GM18861 (cell line): Measurements from ENCODE around the gene ZFP90.

Experiments used
- ATAC-seq: cut with Tn5 transposase; IDR thresholded peaks from one replicate; pipeline ENCODE4 v1.9.1; 2021; ENCODE audit not compliant: unreplicated experiment

The ZFP90 gene

DNA sequence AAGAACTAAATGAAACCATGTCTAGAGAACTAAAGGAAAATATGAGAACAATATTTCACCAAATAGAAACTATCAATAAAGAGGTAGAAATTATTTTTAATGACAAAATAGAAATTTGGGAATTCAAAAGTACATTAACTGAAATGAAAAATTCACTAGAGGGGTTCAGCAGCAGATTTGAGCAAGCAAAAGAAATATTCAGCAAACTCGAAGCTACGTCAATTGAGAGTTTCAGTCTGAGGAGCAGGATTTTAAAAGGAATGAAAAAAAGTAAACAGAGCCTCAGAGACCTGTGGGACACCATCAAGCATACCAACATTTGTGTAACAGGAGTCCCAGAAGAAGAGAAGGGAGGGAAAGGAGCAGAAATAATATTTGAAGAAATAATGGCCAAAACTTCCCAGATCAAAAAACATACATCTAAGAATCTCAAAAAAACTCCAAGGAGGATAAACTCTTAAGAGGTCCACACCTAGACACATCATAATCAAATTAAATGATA is 38.3 kb downstream of the ZFP90 start:
- ATAC-seq = no peak

GRCh38 chr16:68590201-68590994 is 51.3 kb downstream of the ZFP90 start:
- ATAC-seq = no peak

DNA sequence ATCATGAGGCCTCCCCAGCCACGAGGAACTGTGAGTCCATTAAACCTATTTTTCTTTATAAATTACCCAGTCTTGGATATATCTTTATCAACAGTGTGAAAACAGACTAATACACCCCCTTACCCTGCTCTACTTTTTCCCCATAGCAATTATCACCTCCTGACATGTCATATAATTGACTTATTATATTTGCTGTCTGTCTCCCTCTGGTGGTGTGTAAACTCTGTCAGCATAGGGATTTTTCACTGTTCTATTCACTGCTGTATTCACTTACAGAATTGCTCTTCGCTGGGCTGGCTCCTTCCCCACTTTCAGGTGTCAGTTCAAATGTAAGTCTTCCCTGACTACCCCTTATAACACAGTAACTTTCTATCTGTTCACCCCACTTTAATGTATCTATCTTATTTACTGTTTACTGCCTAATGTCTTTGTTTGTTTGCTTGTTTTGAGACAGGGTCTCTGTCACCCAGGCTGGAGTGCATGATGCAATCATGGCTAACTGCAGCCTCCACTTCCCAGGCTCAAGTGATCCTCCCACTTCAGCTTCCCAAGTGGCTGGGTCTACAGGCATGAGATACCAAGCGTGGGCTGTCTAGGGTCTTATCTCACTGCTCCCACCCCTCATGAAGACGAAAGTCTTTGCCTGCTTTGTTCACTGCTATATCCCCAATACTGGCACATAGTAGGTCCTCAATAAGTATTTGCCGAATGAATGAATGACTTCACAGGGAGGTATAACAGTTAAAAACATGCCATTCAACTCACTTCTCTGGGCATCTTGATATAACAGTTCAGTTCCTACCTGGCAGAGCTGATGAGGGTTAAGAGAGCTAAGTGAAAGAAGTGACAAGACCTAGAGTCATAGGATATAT is 53.6 kb downstream of the ZFP90 start:
- no peak for ATAC-seq

GRCh38 chr16:68596266-68596665 is 57.2 kb downstream of the ZFP90 start:
- no peak for ATAC-seq

GRCh38 chr16:68599586-68599985 is 60.5 kb downstream of the ZFP90 start:
- ATAC-seq = no peak

GRCh38 chr16:68605746-68606145 is 66.7 kb downstream of the ZFP90 start:
- no peak for ATAC-seq

DNA sequence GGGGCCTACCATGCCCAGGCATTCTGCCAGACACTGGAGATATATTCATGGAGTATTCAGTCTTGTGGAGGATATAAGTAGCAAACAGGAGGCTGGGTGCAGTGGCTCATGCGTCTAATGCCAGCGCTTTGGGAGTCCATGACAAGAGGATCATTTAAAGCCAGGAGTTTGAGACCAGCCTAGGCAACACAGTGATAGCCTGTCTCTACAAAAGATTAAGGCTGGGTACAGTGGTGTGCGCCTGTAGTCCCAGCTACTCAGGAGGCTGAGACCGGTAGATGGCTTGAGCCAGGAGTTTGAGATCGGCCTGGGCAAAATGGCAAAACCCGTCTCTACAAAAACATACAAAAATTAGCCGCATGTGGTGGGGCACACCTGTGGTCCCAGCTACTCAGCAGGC is 68.4 kb downstream of the ZFP90 start:
- ATAC-seq = no peak

DNA sequence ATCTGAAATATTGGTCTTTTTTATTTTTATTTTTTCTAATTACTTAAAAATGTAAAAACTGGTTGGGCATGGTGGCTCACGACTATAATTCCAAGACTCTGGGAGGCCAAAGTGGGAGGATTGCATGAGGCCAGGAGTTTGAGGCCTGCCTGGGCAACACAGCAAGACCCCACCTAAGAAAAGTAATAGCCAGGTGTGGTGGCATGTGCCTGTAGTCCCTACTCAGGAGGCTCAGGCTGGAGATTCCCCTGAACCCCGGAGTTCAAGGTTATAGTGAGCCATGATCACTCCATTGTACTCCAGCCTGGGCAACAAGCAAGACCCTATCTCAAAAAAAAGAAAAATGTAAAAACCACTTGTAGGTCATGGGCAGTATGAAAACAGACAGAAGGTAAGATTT is 69.2 kb downstream of the ZFP90 start:
- ATAC-seq = no peak

GRCh38 chr16:68612996-68613395 is 73.9 kb downstream of the ZFP90 start:
- no peak for ATAC-seq

DNA sequence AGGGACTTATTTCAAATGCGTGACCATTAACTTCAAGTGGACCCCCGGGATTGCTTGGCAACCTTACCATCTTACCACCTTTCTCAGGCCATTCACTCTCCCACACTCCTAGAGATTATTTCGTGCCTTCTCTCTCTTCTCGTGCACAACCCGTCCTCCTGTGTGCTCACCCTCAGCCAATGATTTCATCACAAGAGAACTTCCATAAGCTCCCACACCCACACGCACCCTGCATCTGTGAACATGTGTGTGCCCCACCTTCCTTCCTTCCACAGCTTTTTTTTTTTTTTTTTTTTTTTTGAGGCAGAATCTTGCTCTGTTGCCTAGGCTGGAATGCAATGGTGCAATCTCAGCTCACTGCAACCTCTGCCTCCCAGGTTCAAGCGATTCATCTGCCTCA is 78.6 kb downstream of the ZFP90 start:
- no peak for ATAC-seq
